K562 (cell line): Measurements from ENCODE around the gene ZNF839. TPM values are rescaled to one million over a fixed set of nuclear protein-coding genes. Genes with fewer than 3 reads are reported as not detected.

Experiments
- ATF2 ChIP-seq: sonication (generic); formaldehyde crosslinking; IDR thresholded peaks from 2 replicates; pipeline ENCODE4 v1.8.1; 2022; ENCODE audit warnings: missing genetic modification reagents
- BCL6 ChIP-seq: fragments of 250-450 bp; sonication (Bioruptor Pico); IDR thresholded peaks from 2 replicates; pipeline ENCODE4 v1.4.0; 2020
- CHCHD3 ChIP-seq: fragments of 250-450 bp; sonication (Bioruptor Pico); IDR thresholded peaks from 2 replicates; pipeline ENCODE4 v2.1.2; 2022; ENCODE audit warnings: mild to moderate bottlenecking
- E2F5 ChIP-seq: sonication (generic); formaldehyde crosslinking; IDR thresholded peaks from 2 replicates; pipeline ENCODE4 v1.8.0; 2022; ENCODE audit warnings: mild to moderate bottlenecking, missing genetic modification reagents
- E2F6 ChIP-seq, 2 experiments: IDR thresholded peaks; 2 replicates each; pipeline ENCODE4 v1.6.1; 2011; ENCODE audit warnings: borderline replicate concordance in 1 of 2, control low read depth in 1 of 2, low read depth in 1 of 2, low read length in 1 of 2, mild to moderate bottlenecking in 1 of 2, mixed read lengths in 1 of 2, moderate library complexity in 1 of 2; ENCODE audit not compliant: insufficient read depth in 1 of 2, insufficient read length in 1 of 2, poor library complexity in 1 of 2, severe bottlenecking in 1 of 2; ENCODE audit errors: extremely low read depth in 1 of 2
- FOXP4 ChIP-seq: sonication (generic); formaldehyde crosslinking; IDR thresholded peaks from 2 replicates; pipeline ENCODE4 v1.8.0; 2022; ENCODE audit warnings: mild to moderate bottlenecking, missing genetic modification reagents, borderline replicate concordance
- HNRNPK ChIP-seq: fragments of 200-400 bp; formaldehyde crosslinking; IDR thresholded peaks from one replicate; pipeline ENCODE4 v1.6.1; 2018; ENCODE audit warnings: mild to moderate bottlenecking, low read depth, low read length; ENCODE audit not compliant: poor library complexity, severe bottlenecking
- IRF1 ChIP-seq: sonication (generic); formaldehyde crosslinking; IDR thresholded peaks from 2 replicates; pipeline ENCODE4 v1.8.0; 2022; ENCODE audit warnings: missing genetic modification reagents, mild to moderate bottlenecking, borderline replicate concordance
- LEF1 ChIP-seq: fragments of 450-650 bp; IDR thresholded peaks from 2 replicates; pipeline ENCODE4 v1.6.1; 2016; ENCODE audit warnings: mild to moderate bottlenecking
- MTA2 ChIP-seq: fragments of 450-650 bp; IDR thresholded peaks from 2 replicates; pipeline ENCODE4 v1.6.1; 2016; ENCODE audit warnings: low read depth
- NCOA2 ChIP-seq, 2 experiments: fragments of 450-650 bp; IDR thresholded peaks; 2 replicates each; pipeline ENCODE4 v1.6.1; 2018; ENCODE audit warnings: mild to moderate bottlenecking in 2 of 2, moderate library complexity in 1 of 2; ENCODE audit not compliant: partially characterized antibody in 2 of 2
- RBFOX2 ChIP-seq: fragments of 200-400 bp; formaldehyde crosslinking; IDR thresholded peaks from 2 replicates; pipeline ENCODE4 v1.6.1; 2017; ENCODE audit warnings: low read depth, mild to moderate bottlenecking, low read length, moderate library complexity
- TAF7 ChIP-seq: fragments of 450-650 bp; IDR thresholded peaks from 2 replicates; pipeline ENCODE4 v1.6.1; 2016; ENCODE audit warnings: missing genetic modification characterization, missing compliant biosample characterization
- XRCC4 ChIP-seq: IDR thresholded peaks from one replicate; pipeline ENCODE4 v1.6.1; 2011; ENCODE audit not compliant: insufficient read depth, insufficient read length; ENCODE audit errors: extremely low read depth
- YBX1 ChIP-seq: fragments of 450-650 bp; IDR thresholded peaks from 2 replicates; pipeline ENCODE4 v1.7.1; 2016; ENCODE audit warnings: mild to moderate bottlenecking
- ZNF174 ChIP-seq: fragments of 250-450 bp; sonication (Bioruptor Pico); IDR thresholded peaks from 2 replicates; pipeline ENCODE4 v1.4.0; 2020; ENCODE audit warnings: mild to moderate bottlenecking
- ZNF507 ChIP-seq: conservative IDR thresholded peaks from 2 replicates; pipeline ENCODE4 v1.6.1; 2017; ENCODE audit warnings: missing genetic modification characterization, missing compliant biosample characterization
- ZNF75A ChIP-seq: fragments of 450-650 bp; formaldehyde crosslinking; IDR thresholded peaks from 2 replicates; pipeline ENCODE4 v1.4.0; 2020; ENCODE audit warnings: mild to moderate bottlenecking
- ZNF785 ChIP-seq: fragments of 250-450 bp; sonication (Bioruptor Pico); IDR thresholded peaks from 2 replicates; pipeline ENCODE4 v1.4.0; 2020; ENCODE audit warnings: mild to moderate bottlenecking
- polyA plus RNA-seq, 8 experiments: library from polyadenylated mRNA; depleted of rRNA in 4 of 8; stranded (reverse) in 5 of 8; unstranded in 3 of 8; fragments of >200 nt; fragmentation: Nextera tagmentation in 2 of 8; fragmentation: Illumina TruSeq in 1 of 8; extraction: Ambion mirVana in 2 of 8; extraction: Trizol in 1 of 8; gene quantifications; 2 replicates each; pipeline versions ENCODE4 v1.2.1 to v1.2.3, GENCODE V29; 2011 to 2014; ENCODE audit warnings: inconsistent platforms in 1 of 8, missing spikeins in 1 of 8
- total RNA-seq, 7 experiments: library from RNA; depleted of rRNA in 6 of 7; stranded (reverse); fragments of >200 nt in 6 of 7; fragmentation: Illumina TruSeq in 2 of 7; extraction: Trizol in 2 of 7; gene quantifications; 2 replicates each; pipeline versions ENCODE4 v1.2.1 to v1.2.3, GENCODE V29; 2011 to 2021; ENCODE audit warnings: low replicate concordance in 1 of 7

ZNF839 gene
- total and polyA plus RNA-seq, 9 of the 15 experiments (the other 6 are each of a cell fraction or from before 2014, with no cell fraction given), result 0.42 to 8.4 (median 5.7) TPM

- TF ChIP-seq E2F6 (IDR thresholded peaks at IDR 0.05; ENCODE audit: borderline replicate concordance in 1 of 2, extremely low read depth in 1 of 2, insufficient read depth in 1 of 2, insufficient read length in 1 of 2, low read depth in 1 of 2, low read length in 1 of 2, poor library complexity in 1 of 2, severe bottlenecking in 1 of 2), result peak; percentile 17 to 24
- no peak for TF ChIP-seq ZNF75A (CRISPR knock-in tag)
- TF ChIP-seq ZNF785 (CRISPR knock-in tag), result no peak
- no peak for TF ChIP-seq XRCC4
- no peak for TF ChIP-seq E2F5 (CRISPR knock-in tag)
- TF ChIP-seq ZNF507 (tag), result no peak
- TF ChIP-seq IRF1 (CRISPR knock-in tag), result no peak
- no peak for TF ChIP-seq LEF1
- no peak for TF ChIP-seq ATF2
- TF ChIP-seq FOXP4 (CRISPR knock-in tag), result no peak
- TF ChIP-seq TAF7, result no peak
- peak; percentile 36; the same call in 1 of the 2 replicates for TF ChIP-seq RBFOX2
- TF ChIP-seq ZNF174, result no peak
- TF ChIP-seq YBX1, result no peak
- no peak for TF ChIP-seq CHCHD3
- no peak for TF ChIP-seq HNRNPK
- no peak for TF ChIP-seq NCOA2 (IDR thresholded peaks at IDR 0.05; ENCODE audit: partially characterized antibody in 2 of 2)
- TF ChIP-seq BCL6 (CRISPR knock-in tag), result no peak
- no peak for TF ChIP-seq MTA2
Observed at GRCh38 chr14:102304611-102305506, 14.7 kb upstream of the ZNF839 start, which contains the start of gene MOK (continued).
